ENCODE measurements around the gene KCNAB2.

DNA sequence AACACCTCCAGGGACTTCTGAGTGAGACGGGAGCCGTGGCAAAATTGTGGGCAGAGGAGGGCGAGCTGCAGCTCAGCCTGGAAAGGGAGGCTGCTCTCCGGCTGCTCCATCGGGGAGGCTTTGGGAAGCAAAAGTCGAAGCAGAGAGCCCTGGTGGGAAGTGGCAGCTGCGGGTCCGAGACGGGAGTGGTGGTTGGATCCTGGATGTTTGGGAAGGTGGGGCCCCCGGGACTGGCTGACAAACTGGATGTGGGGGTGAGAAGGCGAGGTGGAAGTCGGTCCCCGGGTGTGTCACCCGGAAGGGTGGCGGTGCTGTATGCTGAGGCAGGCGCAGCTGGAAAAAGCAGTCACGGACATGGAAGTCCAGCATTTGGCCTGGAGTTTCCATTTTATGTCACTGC, 52.1 kb downstream of the KCNAB2 start:
- TF ChIP-seq CTCF (IDR thresholded peaks at IDR 0.05) = no peak
- no peak for TF ChIP-seq POLR2A (IDR thresholded peaks at IDR 0.05)
- no peak for TF ChIP-seq POLR2AphosphoS5 (IDR thresholded peaks at IDR 0.05)

Data from breast epithelium (tissue), 3 donors.